Gastroesophageal sphincter (tissue), 4 donors: ENCODE measurements around the gene CASP9. TPM values are rescaled to one million over a fixed set of nuclear protein-coding genes. Genes with fewer than 3 reads are reported as not detected.

Experiments used
- ATAC-seq: fragments of 150-250 bp; one replicate; pipeline ENCODE4 v1.9.1; 2016; ENCODE audit warnings: mild to moderate bottlenecking, moderate library complexity
- H3K27ac ChIP-seq, 4 donors: fragments of 200-600 bp; sonication (generic) in 3 of 4; 1 replicate in 3 of 4; 2 replicates in 1 of 4; pipeline ENCODE4 v1.5.1; 2016 to 2019
- H3K27me3 ChIP-seq: fragments of 200-600 bp; sonication (generic); one replicate; pipeline ENCODE4 v1.5.1; 2019
- H3K36me3 ChIP-seq, 2 donors: fragments of 200-600 bp; sonication (generic); one replicate each; pipeline ENCODE4 v1.5.1; 2019; ENCODE audit warnings: control low read depth in 1 of 2
- H3K4me1 ChIP-seq, 3 donors: fragments of 200-600 bp; sonication (generic); 1 replicate in 2 of 3; 2 replicates in 1 of 3; pipeline ENCODE4 v1.5.1; 2016 to 2019; ENCODE audit warnings: control low read depth in 2 of 3
- H3K4me3 ChIP-seq, 2 donors: fragments of 200-600 bp; sonication (generic); one replicate each; pipeline ENCODE4 v1.5.1; 2019; ENCODE audit warnings: mild to moderate bottlenecking in 1 of 2, moderate library complexity in 1 of 2
- H3K9me3 ChIP-seq, 3 donors: fragments of 200-600 bp; sonication (generic); one replicate each; pipeline ENCODE4 v1.5.1; 2017 to 2019; ENCODE audit warnings: control low read depth in 2 of 3
- EP300 ChIP-seq: sonication (generic); formaldehyde crosslinking; IDR thresholded peaks from one replicate; pipeline ENCODE4 v1.6.1; 2017; ENCODE audit warnings: antibody characterized with exemption, mild to moderate bottlenecking
- POLR2A ChIP-seq, 2 donors: fragments of 450-650 bp; IDR thresholded peaks; one replicate each; pipeline ENCODE4 v1.6.1; 2017; ENCODE audit warnings: antibody characterized with exemption in 2 of 2, mild to moderate bottlenecking in 2 of 2, moderate library complexity in 1 of 2
- POLR2AphosphoS5 ChIP-seq: sonication (generic); formaldehyde crosslinking; IDR thresholded peaks from one replicate; pipeline ENCODE4 v1.6.1; 2017; ENCODE audit warnings: antibody characterized with exemption
- whole genome bisulfite sequencing, 2 donors: methylation state at CpG; one replicate each; pipeline ENCODE4 v1.1.5; 2018; ENCODE audit warnings: low coverage in 1 of 2; 5-methylcytosine and 5-hydroxymethylcytosine counted together
- total RNA-seq, 4 donors: library from RNA; depleted of rRNA; stranded (reverse); fragments of >200 nt; gene quantifications; one replicate each; pipeline ENCODE4 v1.1.0, GENCODE V29; 2016
- TF ChIP-seq, protein P1 (sequence below), 4 experiments: fragments of 200-600 bp in 2 of 4; fragments of 450-650 bp in 2 of 4; sonication (generic) in 1 of 4; IDR thresholded peaks; one replicate each; pipeline ENCODE4 v1.5.1; 2017 to 2019; ENCODE audit warnings: antibody characterized with exemption in 4 of 4, mild to moderate bottlenecking in 2 of 4, moderate library complexity in 2 of 4

CASP9 gene
- total RNA-seq, 4 donors from 2014 or later: 11.0 to 22.5 (median 14.3) TPM

DNA sequence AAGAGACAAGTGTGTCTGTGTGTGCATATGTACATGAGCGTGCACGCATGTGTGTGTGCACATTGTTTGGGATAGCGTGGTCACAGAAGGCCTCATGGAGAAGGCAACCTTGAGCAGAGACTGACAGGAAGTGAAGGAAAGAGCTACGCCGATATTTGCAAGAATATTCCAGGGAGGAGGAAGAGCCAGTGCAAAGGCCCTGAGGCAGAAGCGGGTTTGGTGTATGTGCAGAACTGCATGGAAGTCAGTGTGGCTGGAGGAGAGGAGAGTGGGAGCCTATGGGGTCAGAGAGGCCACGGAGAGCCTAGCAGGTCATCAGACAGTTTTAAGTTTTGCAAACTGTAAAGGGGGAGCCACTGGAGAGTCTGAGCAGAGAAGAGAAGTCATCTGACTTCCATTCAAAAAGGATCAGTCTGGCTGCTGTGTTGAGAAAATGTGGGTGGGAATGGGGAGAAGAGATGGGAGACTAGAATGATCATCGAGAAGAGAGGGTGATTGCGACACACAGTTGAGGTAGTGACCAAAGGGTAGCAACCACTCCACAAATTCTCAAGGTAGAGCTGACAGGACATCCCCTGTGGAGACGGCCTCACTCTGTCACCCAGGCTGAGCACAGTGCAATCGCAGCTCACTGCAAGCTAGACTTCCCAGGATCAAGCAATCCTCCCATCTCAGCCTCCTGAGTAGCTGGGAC lies 44.2 kb downstream of the CASP9 start:
- H3K9me3 ChIP-seq: no peaks in the 10 kb centered on the region
- no peaks in the 10 kb centered on the region for H3K4me1 ChIP-seq
- no peak overlapping the region for H3K27ac ChIP-seq
- TF ChIP-seq, protein P1, sequence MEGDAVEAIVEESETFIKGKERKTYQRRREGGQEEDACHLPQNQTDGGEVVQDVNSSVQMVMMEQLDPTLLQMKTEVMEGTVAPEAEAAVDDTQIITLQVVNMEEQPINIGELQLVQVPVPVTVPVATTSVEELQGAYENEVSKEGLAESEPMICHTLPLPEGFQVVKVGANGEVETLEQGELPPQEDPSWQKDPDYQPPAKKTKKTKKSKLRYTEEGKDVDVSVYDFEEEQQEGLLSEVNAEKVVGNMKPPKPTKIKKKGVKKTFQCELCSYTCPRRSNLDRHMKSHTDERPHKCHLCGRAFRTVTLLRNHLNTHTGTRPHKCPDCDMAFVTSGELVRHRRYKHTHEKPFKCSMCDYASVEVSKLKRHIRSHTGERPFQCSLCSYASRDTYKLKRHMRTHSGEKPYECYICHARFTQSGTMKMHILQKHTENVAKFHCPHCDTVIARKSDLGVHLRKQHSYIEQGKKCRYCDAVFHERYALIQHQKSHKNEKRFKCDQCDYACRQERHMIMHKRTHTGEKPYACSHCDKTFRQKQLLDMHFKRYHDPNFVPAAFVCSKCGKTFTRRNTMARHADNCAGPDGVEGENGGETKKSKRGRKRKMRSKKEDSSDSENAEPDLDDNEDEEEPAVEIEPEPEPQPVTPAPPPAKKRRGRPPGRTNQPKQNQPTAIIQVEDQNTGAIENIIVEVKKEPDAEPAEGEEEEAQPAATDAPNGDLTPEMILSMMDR (IDR thresholded peaks at IDR 0.05): no peak
- TF ChIP-seq POLR2AphosphoS5 (no peak), POLR2A (IDR thresholded peaks at IDR 0.05) (no peak), EP300 (no peak)
- H3K4me3 ChIP-seq: no peak overlapping the region
- H3K27me3 ChIP-seq: no peaks in the 10 kb centered on the region
- WGBS, 2 donors: 87 to 94% methylated on average over 8 to 10 of the region's 11 CpGs
- no peak for ATAC-seq
- peaks cover 0 to 9% of the 10 kb centered on the region in 2 donors for H3K36me3 ChIP-seq

DNA sequence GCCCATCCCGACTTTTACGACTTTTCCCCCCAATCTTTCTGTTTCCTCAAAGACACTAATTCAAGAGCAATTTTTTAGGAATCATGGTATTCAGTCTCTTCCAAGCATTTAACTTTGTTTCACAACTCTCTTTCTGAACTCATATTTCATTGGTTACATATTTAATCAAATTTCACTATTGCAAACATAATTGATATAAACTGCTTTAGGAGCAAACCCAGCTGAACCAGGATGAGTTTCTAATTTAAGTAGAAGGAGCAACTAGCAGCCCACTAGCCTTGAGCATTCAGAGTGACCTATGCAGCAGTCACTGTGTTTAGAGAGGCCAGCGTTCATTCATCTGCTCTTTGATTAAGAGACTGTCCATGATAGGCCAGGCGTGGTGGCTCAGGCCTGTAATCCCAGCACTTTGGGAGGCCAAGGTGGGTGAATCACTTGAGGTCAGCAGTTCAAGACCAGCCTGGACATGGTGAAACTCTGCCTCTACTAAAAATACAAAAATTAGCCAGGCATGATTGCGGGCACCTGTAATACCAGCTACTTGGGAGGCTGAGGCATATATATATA lies 46.3 kb downstream of the CASP9 start:
- Histone ChIP-seq H3K27me3 (no peaks in the 10 kb centered on the region), H3K4me3 (no peak overlapping the region), H3K4me1 (no peaks in the 10 kb centered on the region), H3K9me3 (no peaks in the 10 kb centered on the region), H3K36me3 (no peaks in the 10 kb centered on the region), H3K27ac (no peak overlapping the region)
- 88 to 93% methylated on average over 3 to 5 of the region's 5 CpGs for WGBS, 2 donors
- no peak for ATAC-seq
- TF ChIP-seq POLR2AphosphoS5 (no peak), POLR2A (IDR thresholded peaks at IDR 0.05) (no peak), EP300 (no peak)
- TF ChIP-seq, protein P1 (IDR thresholded peaks at IDR 0.05): no peak

DNA sequence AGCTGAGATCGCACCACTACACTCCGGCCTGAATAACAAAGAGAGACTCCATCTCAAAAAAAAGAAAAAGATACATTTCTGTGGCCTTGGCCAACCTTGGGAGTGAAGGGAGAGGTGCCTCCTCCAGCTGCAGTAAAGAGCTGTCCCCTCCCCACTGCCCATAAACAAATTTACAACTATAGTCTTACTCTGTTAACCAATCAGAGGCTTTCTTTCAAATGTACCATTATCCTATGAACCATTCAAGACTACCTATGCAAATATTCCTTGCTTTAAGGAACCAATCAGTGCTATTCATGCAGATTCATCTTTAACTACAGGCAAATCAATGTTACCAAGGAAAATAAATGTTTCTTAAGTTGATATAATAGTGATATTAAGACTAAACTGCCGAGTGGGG lies 47.1 kb downstream of the CASP9 start:
- TF ChIP-seq POLR2AphosphoS5 (no peak), POLR2A (IDR thresholded peaks at IDR 0.05) (no peak), EP300 (no peak)
- TF ChIP-seq, protein P1 (IDR thresholded peaks at IDR 0.05): no peak
- no peak overlapping the region for H3K4me3 ChIP-seq
- no peaks in the 10 kb centered on the region for H3K9me3 ChIP-seq
- H3K27me3 ChIP-seq: no peaks in the 10 kb centered on the region
- no peak overlapping the region for H3K27ac ChIP-seq
- WGBS, 2 donors: 89 to 92% methylated on average over 1 to 3 of the region's 3 CpGs
- no peaks in the 10 kb centered on the region for H3K4me1 ChIP-seq
- no peaks in the 10 kb centered on the region for H3K36me3 ChIP-seq
- no peak for ATAC-seq

DNA sequence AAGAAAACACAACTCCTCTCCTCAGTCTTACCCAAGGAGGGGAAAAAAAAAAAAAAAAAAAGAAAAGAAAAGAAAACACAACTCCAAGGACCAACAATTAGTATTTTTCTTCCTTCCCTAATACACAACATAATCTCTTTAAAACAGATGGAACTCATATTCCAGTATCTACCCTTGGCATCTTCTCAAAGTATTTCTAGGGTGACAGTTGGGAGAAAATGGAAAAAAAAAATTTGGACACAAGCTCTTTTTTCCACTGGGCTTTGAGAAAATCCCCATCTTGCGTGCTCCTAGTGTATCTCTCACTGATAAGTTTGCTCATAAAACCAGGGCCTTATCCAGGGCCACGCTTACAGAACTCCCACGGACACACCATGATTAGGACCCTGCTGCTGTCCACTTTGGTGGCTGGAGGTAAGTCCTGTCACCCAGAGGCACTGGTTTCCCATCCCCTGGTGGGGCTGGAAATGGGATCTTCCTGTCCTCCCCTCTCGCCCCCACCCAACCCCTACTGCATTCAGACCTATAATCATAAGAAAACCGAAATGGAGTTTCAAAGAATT lies 48.2 kb downstream of the CASP9 start, which contains the start of gene CELA2B:
Gene CELA2B, plus strand, starts transcription at position 353 of the 563 bp plus-strand sequence. Its CDS starts 22 bp downstream, at position 375.
- Histone ChIP-seq H3K9me3 (no peaks in the 10 kb centered on the region), H3K36me3 (no peaks in the 10 kb centered on the region), H3K4me1 (no peaks in the 10 kb centered on the region), H3K27me3 (no peaks in the 10 kb centered on the region), H3K27ac (no peak within 1 kb of the TSS), H3K4me3 (no peak within 1 kb of the TSS)
- 28 to 40% methylated on average over 2 to 5 of the region's 5 CpGs for WGBS, 2 donors
- ATAC-seq: no peak
- TF ChIP-seq EP300 (no peak), POLR2A (IDR thresholded peaks at IDR 0.05) (no peak), POLR2AphosphoS5 (no peak)
- TF ChIP-seq, protein P1 (IDR thresholded peaks at IDR 0.05): no peak
